Upper lobe of left lung (tissue), 6 donors: ENCODE results near the gene MT4. TPM values are rescaled to one million over a fixed set of nuclear protein-coding genes. Genes with fewer than 3 reads are reported as not detected.
A peak's percentile ranks its signal among the peaks of the same experiment; 100 is the strongest.

Experiments used
- ATAC-seq, 2 donors: fragments of 200-7000 bp; cut with Tn5 transposase; one replicate each; pipeline ENCODE4 v1.9.1; 2022; ENCODE audit warnings: mild to moderate bottlenecking in 2 of 2, moderate library complexity in 2 of 2; ENCODE audit not compliant: low FRiP score in 2 of 2
- DNase-seq, 2 donors: peaks; one replicate each; pipeline ENCODE4 v3.0.0-alpha.2; 2019 to 2020
- H3K27ac ChIP-seq, 4 donors: fragments of 200-600 bp; sonication (generic); one replicate each; pipeline ENCODE4 v1.5.1; 2016 to 2019
- H3K27me3 ChIP-seq, 4 donors: fragments of 200-600 bp; sonication (generic); one replicate each; pipeline ENCODE4 v1.5.1; 2017 to 2019
- H3K36me3 ChIP-seq, 4 donors: fragments of 200-600 bp; sonication (generic); one replicate each; pipeline ENCODE4 v1.5.1; 2016 to 2019
- H3K4me1 ChIP-seq, 4 donors: fragments of 200-600 bp; sonication (generic); one replicate each; pipeline ENCODE4 v1.5.1; 2018 to 2019
- H3K4me3 ChIP-seq, 4 donors: fragments of 200-600 bp; sonication (generic); one replicate each; pipeline ENCODE4 v1.5.1; 2017 to 2019; ENCODE audit warnings: mild to moderate bottlenecking in 2 of 4, moderate library complexity in 1 of 4
- H3K9me3 ChIP-seq, 4 donors: fragments of 200-600 bp; sonication (generic); one replicate each; pipeline ENCODE4 v1.5.1; 2018 to 2019
- EP300 ChIP-seq, 4 donors: sonication (generic); formaldehyde crosslinking; IDR thresholded peaks; one replicate each; pipeline ENCODE4 v1.5.1; 2017; ENCODE audit warnings: antibody characterized with exemption in 4 of 4, control low read depth in 2 of 4
- POLR2A ChIP-seq, 4 donors: fragments of 450-650 bp; IDR thresholded peaks; one replicate each; pipeline ENCODE4 v1.5.1; 2016 to 2017; ENCODE audit warnings: antibody characterized with exemption in 4 of 4, mild to moderate bottlenecking in 2 of 4
- POLR2AphosphoS5 ChIP-seq, 2 donors: sonication (generic); formaldehyde crosslinking; IDR thresholded peaks; one replicate each; pipeline ENCODE4 v1.5.1; 2017; ENCODE audit warnings: antibody characterized with exemption in 2 of 2
- WGBS, 2 donors: methylation state at CpG; one replicate each; pipeline ENCODE4 v1.1.5; 2017 to 2018; 5-methylcytosine and 5-hydroxymethylcytosine counted together
- total RNA-seq, 6 donors: library from RNA; depleted of rRNA in 4 of 6; stranded (reverse); fragments of >200 nt in 4 of 6; gene quantifications; one replicate each; pipeline versions ENCODE4 v1.1.0 to v1.2.1, GENCODE V29; 2016 to 2021
- TF ChIP-seq, protein P1 (sequence below), 6 experiments: fragments of 450-650 bp in 4 of 6; fragments of 200-600 bp in 2 of 6; sonication (generic) in 2 of 6; IDR thresholded peaks; one replicate each; pipeline ENCODE4 v1.5.1; 2016 to 2019; ENCODE audit warnings: antibody characterized with exemption in 6 of 6
- donor health status: DM: no; HTN: no; CAD: no; lungs with moderate emphysema.
- donor health status: DM: no; HTN: yes; CAD: no; lungs with severe emphysema.

The MT4 gene
- total RNA-seq, 6 donors from 2014 or later: not detected

DNA sequence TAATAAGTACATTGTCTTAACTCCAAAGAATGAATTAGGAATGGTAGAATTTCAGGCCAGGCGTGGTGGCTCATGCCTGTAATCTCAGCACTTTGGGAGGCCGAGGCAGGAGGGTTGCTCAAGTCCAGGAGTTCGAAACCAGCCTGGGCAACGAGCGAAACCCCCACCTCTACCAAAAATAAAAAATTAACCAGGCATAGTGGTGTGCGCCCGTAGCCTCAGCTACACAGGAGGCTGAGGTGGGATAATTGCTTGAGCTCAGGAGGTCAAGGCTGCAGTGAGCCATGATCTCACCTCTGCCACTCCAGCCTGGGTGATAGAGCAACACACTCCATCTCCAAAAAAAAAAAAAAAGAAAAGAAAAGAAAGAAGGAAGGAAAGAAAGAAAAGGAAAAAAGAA is 26.5 kb upstream of the MT4 start:
- Histone ChIP-seq H3K4me1 (no peaks in the 10 kb centered on the region), H3K27ac (no peak overlapping the region), H3K27me3 (no peaks in the 10 kb centered on the region), H3K9me3 (no peaks in the 10 kb centered on the region), H3K36me3 (no peaks in the 10 kb centered on the region), H3K4me3 (no peak overlapping the region)
- DNase-seq (no peak), ATAC-seq (no peak)
- WGBS, 2 donors: 82 to 91% methylated on average over 7 of the region's 7 CpGs
- TF ChIP-seq, protein P1, sequence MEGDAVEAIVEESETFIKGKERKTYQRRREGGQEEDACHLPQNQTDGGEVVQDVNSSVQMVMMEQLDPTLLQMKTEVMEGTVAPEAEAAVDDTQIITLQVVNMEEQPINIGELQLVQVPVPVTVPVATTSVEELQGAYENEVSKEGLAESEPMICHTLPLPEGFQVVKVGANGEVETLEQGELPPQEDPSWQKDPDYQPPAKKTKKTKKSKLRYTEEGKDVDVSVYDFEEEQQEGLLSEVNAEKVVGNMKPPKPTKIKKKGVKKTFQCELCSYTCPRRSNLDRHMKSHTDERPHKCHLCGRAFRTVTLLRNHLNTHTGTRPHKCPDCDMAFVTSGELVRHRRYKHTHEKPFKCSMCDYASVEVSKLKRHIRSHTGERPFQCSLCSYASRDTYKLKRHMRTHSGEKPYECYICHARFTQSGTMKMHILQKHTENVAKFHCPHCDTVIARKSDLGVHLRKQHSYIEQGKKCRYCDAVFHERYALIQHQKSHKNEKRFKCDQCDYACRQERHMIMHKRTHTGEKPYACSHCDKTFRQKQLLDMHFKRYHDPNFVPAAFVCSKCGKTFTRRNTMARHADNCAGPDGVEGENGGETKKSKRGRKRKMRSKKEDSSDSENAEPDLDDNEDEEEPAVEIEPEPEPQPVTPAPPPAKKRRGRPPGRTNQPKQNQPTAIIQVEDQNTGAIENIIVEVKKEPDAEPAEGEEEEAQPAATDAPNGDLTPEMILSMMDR (IDR thresholded peaks at IDR 0.05): no peak
- TF ChIP-seq POLR2AphosphoS5 (IDR thresholded peaks at IDR 0.05): no peak
- no peak for TF ChIP-seq EP300 (IDR thresholded peaks at IDR 0.05)
- TF ChIP-seq POLR2A (IDR thresholded peaks at IDR 0.05): no peak

DNA sequence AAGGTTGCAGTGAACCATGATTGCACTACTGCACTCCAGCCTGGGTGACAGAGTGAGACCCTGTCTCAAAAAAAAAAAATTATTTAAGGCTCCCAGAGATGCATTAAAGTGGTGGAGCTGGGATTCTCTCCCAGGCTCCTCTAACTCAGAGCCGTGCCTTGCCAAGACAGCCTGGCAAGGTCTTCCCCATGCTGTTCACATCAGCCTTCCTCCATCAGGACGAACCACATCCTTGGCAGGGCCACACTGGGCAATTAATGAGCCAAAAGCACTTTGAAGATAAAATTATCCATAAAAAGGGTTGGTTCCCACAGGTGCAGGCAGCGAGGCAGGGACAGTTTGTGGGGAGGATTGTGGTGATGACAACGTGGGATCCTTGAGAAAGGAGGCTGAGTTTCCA is 25.2 kb upstream of the MT4 start:
- Histone ChIP-seq H3K9me3 (no peaks in the 10 kb centered on the region), H3K4me3 (no peak overlapping the region), H3K4me1 (no peaks in the 10 kb centered on the region), H3K27ac (no peak overlapping the region), H3K27me3 (no peaks in the 10 kb centered on the region), H3K36me3 (no peaks in the 10 kb centered on the region)
- TF ChIP-seq, protein P1 (IDR thresholded peaks at IDR 0.05): no peak
- TF ChIP-seq EP300 (IDR thresholded peaks at IDR 0.05): no peak
- no peak for TF ChIP-seq POLR2AphosphoS5 (IDR thresholded peaks at IDR 0.05)
- TF ChIP-seq POLR2A (IDR thresholded peaks at IDR 0.05): no peak
- ATAC-seq (no peak), DNase-seq (no peak)
- WGBS, 2 donors: 65 to 81% methylated on average over 4 of the region's 4 CpGs

DNA sequence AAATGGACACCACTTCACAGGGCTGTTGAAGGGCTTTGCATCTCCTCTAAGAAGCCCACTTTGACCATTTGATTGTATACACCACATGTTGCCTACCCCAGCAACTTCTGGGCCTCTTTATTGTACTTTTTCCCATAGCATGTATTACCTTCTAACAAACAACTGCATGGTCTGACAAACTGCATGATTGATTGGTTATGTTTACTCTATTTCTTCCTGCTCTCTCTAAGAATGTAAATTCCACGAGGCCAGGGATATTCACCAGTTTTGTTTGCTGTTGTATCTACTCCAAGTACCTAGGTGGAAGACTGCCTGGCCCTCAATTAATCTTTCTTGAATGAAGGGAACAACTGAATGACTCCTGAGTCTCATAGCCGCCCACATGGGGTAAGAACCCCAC is 22.8 kb upstream of the MT4 start:
- no peaks in the 10 kb centered on the region for H3K27me3 ChIP-seq
- H3K27ac ChIP-seq: no peak overlapping the region
- H3K36me3 ChIP-seq: no peaks in the 10 kb centered on the region
- H3K4me1 ChIP-seq: no peaks in the 10 kb centered on the region
- DNase-seq: no peak
- TF ChIP-seq POLR2AphosphoS5 (IDR thresholded peaks at IDR 0.05): no peak
- TF ChIP-seq, protein P1 (IDR thresholded peaks at IDR 0.05): no peak
- TF ChIP-seq POLR2A (IDR thresholded peaks at IDR 0.05): no peak
- no peak for TF ChIP-seq EP300 (IDR thresholded peaks at IDR 0.05)
- ATAC-seq: no peak
- 21 to 47% methylated on average over 2 of the region's 2 CpGs for WGBS, 2 donors
- no peak overlapping the region for H3K4me3 ChIP-seq
- H3K9me3 ChIP-seq: no peaks in the 10 kb centered on the region

DNA sequence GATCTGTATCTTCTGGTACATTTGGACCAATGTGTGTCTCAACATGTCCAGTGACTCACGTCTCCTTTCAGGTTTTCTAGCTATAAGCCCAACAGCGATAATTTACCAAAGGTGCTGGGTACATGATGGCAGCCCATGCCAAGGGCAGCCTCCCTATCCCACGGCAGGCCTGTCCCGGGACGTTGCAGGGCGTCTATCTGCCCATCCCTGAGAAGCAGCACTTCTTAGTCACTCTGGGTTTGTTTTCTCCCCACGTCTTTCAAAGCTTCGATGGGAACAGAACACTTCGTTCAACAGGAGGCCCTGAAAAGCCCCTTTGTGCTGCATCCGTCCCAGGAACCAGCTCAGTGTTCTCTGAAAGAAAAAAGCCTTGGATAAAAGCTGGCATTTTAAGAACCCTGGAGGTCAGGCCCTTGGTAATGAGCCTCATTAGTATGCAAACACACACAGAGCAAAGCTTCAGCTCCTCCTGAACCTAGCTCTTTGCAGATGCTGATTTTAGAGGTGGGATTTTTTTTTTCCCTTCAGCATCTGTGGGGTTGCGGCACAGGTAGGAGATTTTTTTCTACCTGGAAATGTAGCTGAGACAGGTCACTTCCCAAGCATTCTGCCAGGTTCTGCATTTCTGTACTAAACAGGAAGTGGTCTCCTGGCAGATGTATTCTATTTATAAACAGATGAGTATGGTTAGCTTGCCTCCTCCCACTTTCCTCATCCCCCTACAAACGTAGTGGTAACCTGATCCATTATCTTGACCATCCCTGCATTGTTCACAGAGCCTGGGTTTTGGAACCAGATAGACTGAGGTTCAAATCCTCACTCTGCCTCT is 17.5 kb upstream of the MT4 start:
- Histone ChIP-seq H3K9me3 (no peaks in the 10 kb centered on the region), H3K27ac (no peak overlapping the region), H3K36me3 (no peaks in the 10 kb centered on the region), H3K4me3 (no peak overlapping the region), H3K27me3 (no peaks in the 10 kb centered on the region), H3K4me1 (peaks cover 3 to 12% (median 6%) of the 10 kb centered on the region in 4 donors)
- ATAC-seq (no peak), DNase-seq (peak in 1 of 2 donors; percentile 8)
- TF ChIP-seq POLR2AphosphoS5 (IDR thresholded peaks at IDR 0.05) (no peak), EP300 (IDR thresholded peaks at IDR 0.05) (no peak), POLR2A (IDR thresholded peaks at IDR 0.05) (no peak)
- TF ChIP-seq, protein P1 (IDR thresholded peaks at IDR 0.05): no peak
- WGBS, 2 donors: 43 to 51% methylated on average over 12 of the region's 12 CpGs
